ENCODE data around the gene CACNA1F.

CACNA1F gene

GRCh38 chrX:49172280-49172780, 60.8 kb downstream of the CACNA1F start:
- peak; percentile 41 for DNase-seq

GRCh38 chrX:49171752-49172279, 61.3 kb downstream of the CACNA1F start, which contains the start of gene PLP2:
Gene PLP2 (plus strand): TSS chrX:49171898. CDS start chrX:49172001, 103 bp downstream.
- peak; percentile 61 for DNase-seq

- DNase-seq, result no peak
Measured at GRCh38 chrX:49167740-49168108, 65.4 kb downstream of the CACNA1F start.

GRCh38 chrX:49166914-49167739, 66.0 kb downstream of the CACNA1F start:
- peak; percentile 56 for DNase-seq

GRCh38 chrX:49165901-49166881, 66.9 kb downstream of the CACNA1F start:
- DNase-seq, result peak; percentile 52

GRCh38 chrX:49164589-49165360, 68.4 kb downstream of the CACNA1F start:
- no peak for DNase-seq

- peak; percentile 68 for DNase-seq
Measured at GRCh38 chrX:49163555-49164419, 69.4 kb downstream of the CACNA1F start.

GRCh38 chrX:49162620-49163019, 70.5 kb downstream of the CACNA1F start, which contains the start of gene MAGIX:
Gene MAGIX (plus strand): TSS chrX:49162758. CDS start chrX:49162890, 132 bp downstream.
- DNase-seq, result no peak

GRCh38 chrX:49161632-49162031, 71.5 kb downstream of the CACNA1F start:
- DNase-seq, result no peak

GRCh38 chrX:49160908-49161307, 72.2 kb downstream of the CACNA1F start:
- DNase-seq, result no peak

- no peak for DNase-seq
Measured at GRCh38 chrX:49157194-49157593, 75.9 kb downstream of the CACNA1F start.

GRCh38 chrX:49155900-49156837, 77.0 kb downstream of the CACNA1F start:
- peak; percentile 75 for DNase-seq

GRCh38 chrX:49155243-49155899, 77.8 kb downstream of the CACNA1F start:
- DNase-seq, result no peak

Data from T-helper 9 cell (primary cell).